Measurements from ENCODE around the gene MED12L. TPM values are rescaled to one million over a fixed set of nuclear protein-coding genes. Genes with fewer than 3 reads are reported as not detected.

MED12L gene
- total RNA-seq, 1 experiment from 2014 or later, result 14.9 TPM

- Histone ChIP-seq H2BK5ac (ENCODE audit: insufficient read length, low read length) (no peak overlapping the region), H2BK120ac (ENCODE audit: low read depth, low read length, poor library complexity, severe bottlenecking) (no peak overlapping the region), H4K8ac (replicated peaks; ENCODE audit: insufficient read length, low read depth, low read length) (no peak overlapping the region), H4K5ac (ENCODE audit: insufficient read length, low read depth, low read length) (no peak overlapping the region), H2AFZ (ENCODE audit: low read length) (no peak overlapping the region), H2BK20ac (ENCODE audit: low read depth, low read length, poor library complexity, severe bottlenecking) (no peak overlapping the region), H2BK12ac (ENCODE audit: insufficient read length, low read depth, low read length) (no peak overlapping the region), H3K27me3 (ENCODE audit: insufficient read depth, low read length) (no peaks in the 10 kb centered on the region), H3K23ac (ENCODE audit: insufficient read length, low read depth, low read length) (no peak overlapping the region), H3T11ph (ENCODE audit: low read length) (no peak overlapping the region), H2BK15ac (ENCODE audit: low read depth, low read length) (no peak overlapping the region), H4K20me1 (ENCODE audit: control insufficient read depth, insufficient read depth, insufficient read length) (no peaks in the 10 kb centered on the region), H3K23me2 (ENCODE audit: insufficient read length, low read depth, low read length, poor library complexity, severe bottlenecking) (no peaks in the 10 kb centered on the region), H3K9me3 (ENCODE audit: control insufficient read depth, low read depth, low read length) (no peaks in the 10 kb centered on the region), H3K18ac (ENCODE audit: insufficient read length, low read depth, low read length) (no peak overlapping the region), H3K79me1 (ENCODE audit: insufficient read depth, low read depth, low read length, poor library complexity, severe bottlenecking) (no peaks in the 10 kb centered on the region), H2AK5ac (ENCODE audit: insufficient read length, low read length) (no peak overlapping the region), H3K27ac (ENCODE audit: insufficient read length, low read depth, low read length) (no peak overlapping the region), H3K4ac (ENCODE audit: low read depth, low read length) (no peak overlapping the region), H3K56ac (ENCODE audit: insufficient read length, low read depth, low read length) (no peak overlapping the region), H3K9ac (ENCODE audit: extremely low read depth, insufficient read length, low read length) (no peak overlapping the region), H3K4me1 (ENCODE audit: insufficient read depth, low read length) (0 out of 2 replicates have a peak, but pooled peaks cover 3% of the 10 kb centered on the region), H3K79me2 (ENCODE audit: insufficient read depth, low read length) (no peaks in the 10 kb centered on the region), H3K4me2 (ENCODE audit: insufficient read depth, insufficient read length, low read length) (no peak overlapping the region), H3K14ac (ENCODE audit: insufficient read depth, low read length) (no peak overlapping the region), H4K91ac (ENCODE audit: insufficient read length, low read depth, low read length) (no peak overlapping the region)
- Mint-ChIP-seq H3K36me3 (ENCODE audit: insufficient read depth in 1 of 3, low read depth in 3 of 3) (peaks cover 0 to 5% (median 4%) of the 10 kb centered on the region in 3 experiments; a peak in 2 of 7 replicates), H3K9me3 (no peaks in the 10 kb centered on the region), H3K4me3 (no peak overlapping the region), H3K4me1 (peaks cover 17 to 20% of the 10 kb centered on the region in 2 experiments), H3K27ac (no peak overlapping the region), H3K27me3 (ENCODE audit: low read depth) (no peaks in the 10 kb centered on the region)
- DNase-seq, result no peak
- no CpG with 5 or more reads among the region's 8 CpGs for WGBS (ENCODE audit: extremely low coverage, insufficient read length, low lambda C conversion rate)
- TF ChIP-seq, protein P1, sequence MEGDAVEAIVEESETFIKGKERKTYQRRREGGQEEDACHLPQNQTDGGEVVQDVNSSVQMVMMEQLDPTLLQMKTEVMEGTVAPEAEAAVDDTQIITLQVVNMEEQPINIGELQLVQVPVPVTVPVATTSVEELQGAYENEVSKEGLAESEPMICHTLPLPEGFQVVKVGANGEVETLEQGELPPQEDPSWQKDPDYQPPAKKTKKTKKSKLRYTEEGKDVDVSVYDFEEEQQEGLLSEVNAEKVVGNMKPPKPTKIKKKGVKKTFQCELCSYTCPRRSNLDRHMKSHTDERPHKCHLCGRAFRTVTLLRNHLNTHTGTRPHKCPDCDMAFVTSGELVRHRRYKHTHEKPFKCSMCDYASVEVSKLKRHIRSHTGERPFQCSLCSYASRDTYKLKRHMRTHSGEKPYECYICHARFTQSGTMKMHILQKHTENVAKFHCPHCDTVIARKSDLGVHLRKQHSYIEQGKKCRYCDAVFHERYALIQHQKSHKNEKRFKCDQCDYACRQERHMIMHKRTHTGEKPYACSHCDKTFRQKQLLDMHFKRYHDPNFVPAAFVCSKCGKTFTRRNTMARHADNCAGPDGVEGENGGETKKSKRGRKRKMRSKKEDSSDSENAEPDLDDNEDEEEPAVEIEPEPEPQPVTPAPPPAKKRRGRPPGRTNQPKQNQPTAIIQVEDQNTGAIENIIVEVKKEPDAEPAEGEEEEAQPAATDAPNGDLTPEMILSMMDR (conservative IDR thresholded peaks at IDR 0.05), result no peak
Observed at GRCh38 chr3:151436675-151437446, 351.4 kb downstream of the MED12L start.

Measured in H9 (cell line).